CD14-positive monocyte (primary cell): ENCODE measurements around the gene TTLL8. TPM values are rescaled to one million over a fixed set of nuclear protein-coding genes. Genes with fewer than 3 reads are reported as not detected.

Experiments
- DNase-seq, 3 donors: peaks; one replicate each; pipeline ENCODE4 v3.0.0-alpha.2; 2011 to 2022
- H2AFZ ChIP-seq: 2 replicates; pipeline ENCODE4 v1.6.0; 2012; ENCODE audit warnings: mild to moderate bottlenecking, low read depth, low read length, inconsistent platforms; ENCODE audit not compliant: insufficient read depth, poor library complexity, severe bottlenecking
- H3K27ac ChIP-seq, 2 donors: 1 replicate in 1 of 2; 2 replicates in 1 of 2; pipeline ENCODE4 v1.5.1; 2012 to 2013; ENCODE audit warnings: low read length in 2 of 2, control low read depth in 1 of 2, inconsistent platforms in 1 of 2, low read depth in 1 of 2, mild to moderate bottlenecking in 1 of 2
- H3K27me3 ChIP-seq, 2 donors: one replicate each; pipeline versions ENCODE4 v1.6.0 to v1.6.1; 2011 to 2013; ENCODE audit warnings: low read length in 2 of 2; ENCODE audit not compliant: control insufficient read depth in 2 of 2, insufficient read depth in 2 of 2
- H3K36me3 ChIP-seq, 2 donors: replicated peaks in 1 of 2; 1 replicate in 1 of 2; 2 replicates in 1 of 2; pipeline versions ENCODE4 v1.5.1 to v1.6.1; 2012 to 2013; ENCODE audit warnings: low read length in 2 of 2, control low read depth in 1 of 2, inconsistent platforms in 1 of 2, mild to moderate bottlenecking in 1 of 2; ENCODE audit not compliant: insufficient read depth in 2 of 2, control insufficient read depth in 1 of 2
- H3K4me1 ChIP-seq, 2 donors: 1 replicate in 1 of 2; 2 replicates in 1 of 2; pipeline versions ENCODE4 v1.5.1 to v1.6.1; 2012 to 2013; ENCODE audit warnings: low read length in 2 of 2, control low read depth in 1 of 2, inconsistent platforms in 1 of 2, mild to moderate bottlenecking in 1 of 2, moderate library complexity in 1 of 2; ENCODE audit not compliant: insufficient read depth in 2 of 2, control insufficient read depth in 1 of 2
- H3K4me2 ChIP-seq: replicated peaks from 2 replicates; pipeline ENCODE3; 2012; ENCODE audit warnings: low read length, moderate library complexity, mild to moderate bottlenecking; ENCODE audit not compliant: poor library complexity, severe bottlenecking; ENCODE audit errors: extremely low read depth
- H3K4me3 ChIP-seq, 3 experiments: fragments of 200-600 bp in 1 of 3; sonication (generic) in 1 of 3; replicated peaks in 1 of 3; 1 replicate in 2 of 3; 2 replicates in 1 of 3; pipeline ENCODE4 v1.5.1; 2011 to 2013; ENCODE audit warnings: low read length in 3 of 3, mild to moderate bottlenecking in 3 of 3, control low read depth in 2 of 3, low read depth in 2 of 3, inconsistent platforms in 1 of 3, moderate library complexity in 1 of 3
- H3K79me2 ChIP-seq: 2 replicates; pipeline ENCODE4 v1.6.0; 2012; ENCODE audit warnings: mild to moderate bottlenecking, control low read depth, inconsistent platforms, low read length, moderate library complexity; ENCODE audit not compliant: insufficient read depth
- H3K9ac ChIP-seq: 2 replicates; pipeline ENCODE4 v1.6.0; 2017; ENCODE audit warnings: low read length, mild to moderate bottlenecking; ENCODE audit not compliant: insufficient read depth, poor library complexity, severe bottlenecking
- H3K9me3 ChIP-seq, 2 donors: replicated peaks in 1 of 2; 1 replicate in 1 of 2; 2 replicates in 1 of 2; pipeline versions ENCODE4 v1.5.1 to v1.6.1; 2012 to 2013; ENCODE audit warnings: low read length in 2 of 2, control low read depth in 1 of 2; ENCODE audit not compliant: control insufficient read depth in 1 of 2, insufficient read depth in 1 of 2
- H4K20me1 ChIP-seq: 2 replicates; pipeline ENCODE4 v1.6.0; 2012; ENCODE audit warnings: mild to moderate bottlenecking, low read length, control low read depth, moderate library complexity; ENCODE audit not compliant: insufficient read depth
- H3K27ac Mint-ChIP-seq, 7 donors: one replicate each; pipeline ENCODE4 v1.8.0; 2020; ENCODE audit warnings: mild to moderate bottlenecking in 7 of 7, mixed read lengths in 7 of 7, moderate library complexity in 6 of 7, inconsistent platforms in 2 of 7
- H3K27me3 Mint-ChIP-seq, 3 donors: one replicate each; pipeline ENCODE4 v1.8.0; 2021 to 2022; ENCODE audit warnings: low read depth in 3 of 3, mild to moderate bottlenecking in 3 of 3, mixed read lengths in 3 of 3, moderate library complexity in 3 of 3, inconsistent platforms in 1 of 3
- H3K36me3 Mint-ChIP-seq, 2 donors: one replicate each; pipeline ENCODE4 v1.8.0; 2020; ENCODE audit warnings: mixed read lengths in 2 of 2, inconsistent platforms in 1 of 2, mild to moderate bottlenecking in 1 of 2
- H3K4me1 Mint-ChIP-seq: one replicate; pipeline ENCODE4 v1.8.0; 2020; ENCODE audit warnings: mild to moderate bottlenecking, mixed read lengths
- H3K4me3 Mint-ChIP-seq, 2 donors: one replicate each; pipeline ENCODE4 v1.8.0; 2020; ENCODE audit warnings: mild to moderate bottlenecking in 2 of 2, mixed read lengths in 2 of 2, moderate library complexity in 1 of 2
- H3K9me3 Mint-ChIP-seq, 7 donors: one replicate each; pipeline ENCODE4 v1.8.0; 2020 to 2022; ENCODE audit warnings: mixed read lengths in 7 of 7, mild to moderate bottlenecking in 6 of 7, moderate library complexity in 6 of 7, inconsistent platforms in 2 of 7
- WGBS: methylation state at CpG from one replicate; pipeline ENCODE4 v1.1.5; 2013; ENCODE audit warnings: missing lambda C conversion rate; ENCODE audit not compliant: insufficient coverage; 5-methylcytosine and 5-hydroxymethylcytosine counted together
- intact Hi-C, 2 donors: fragments of 100-400 bp; cut with micrococcal nuclease; formaldehyde crosslinking; loops; one replicate each; pipeline versions ENCODE4 v1.15.0 to v1.15.1; 2023
- polyA plus RNA-seq, 3 donors: library from polyadenylated mRNA; depleted of rRNA in 1 of 3; unstranded in 2 of 3; stranded (reverse) in 1 of 3; fragments of 300-500 nt in 2 of 3; fragments of >200 nt in 1 of 3; fragmentation: Illumina TruSeq in 2 of 3; gene quantifications; 1 replicate in 2 of 3; 2 replicates in 1 of 3; pipeline ENCODE4 v1.2.3, GENCODE V29; 2012 to 2021
- TF ChIP-seq, protein P1 (sequence below): fragments of 200-600 bp; IDR thresholded peaks from one replicate; pipeline ENCODE4 v1.8.0; 2022; ENCODE audit warnings: antibody characterized with exemption, mild to moderate bottlenecking

TTLL8 gene
- polyA plus RNA-seq, 3 donors, result not detected

- H4K20me1 ChIP-seq, result no peaks in the 10 kb centered on the region
- H3K4me1 ChIP-seq, result no peaks in the 10 kb centered on the region
- H3K4me1 Mint-ChIP-seq, result peaks cover 9% of the 10 kb centered on the region
- peaks cover 25 to 32% (median 29%) of the 10 kb centered on the region in 3 donors for H3K27me3 Mint-ChIP-seq
- peak overlapping the region in 2 of 7 donors; percentile 3 to 7 for H3K27ac Mint-ChIP-seq
- no peak overlapping the region for H3K9ac ChIP-seq
- intact Hi-C loops, result no loop called here
- peak overlapping the region in 1 of 2 donors; percentile 3 for H3K4me3 Mint-ChIP-seq
- DNase-seq, result peak; percentile 59 to 76 (median 72)
- TF ChIP-seq, protein P1, sequence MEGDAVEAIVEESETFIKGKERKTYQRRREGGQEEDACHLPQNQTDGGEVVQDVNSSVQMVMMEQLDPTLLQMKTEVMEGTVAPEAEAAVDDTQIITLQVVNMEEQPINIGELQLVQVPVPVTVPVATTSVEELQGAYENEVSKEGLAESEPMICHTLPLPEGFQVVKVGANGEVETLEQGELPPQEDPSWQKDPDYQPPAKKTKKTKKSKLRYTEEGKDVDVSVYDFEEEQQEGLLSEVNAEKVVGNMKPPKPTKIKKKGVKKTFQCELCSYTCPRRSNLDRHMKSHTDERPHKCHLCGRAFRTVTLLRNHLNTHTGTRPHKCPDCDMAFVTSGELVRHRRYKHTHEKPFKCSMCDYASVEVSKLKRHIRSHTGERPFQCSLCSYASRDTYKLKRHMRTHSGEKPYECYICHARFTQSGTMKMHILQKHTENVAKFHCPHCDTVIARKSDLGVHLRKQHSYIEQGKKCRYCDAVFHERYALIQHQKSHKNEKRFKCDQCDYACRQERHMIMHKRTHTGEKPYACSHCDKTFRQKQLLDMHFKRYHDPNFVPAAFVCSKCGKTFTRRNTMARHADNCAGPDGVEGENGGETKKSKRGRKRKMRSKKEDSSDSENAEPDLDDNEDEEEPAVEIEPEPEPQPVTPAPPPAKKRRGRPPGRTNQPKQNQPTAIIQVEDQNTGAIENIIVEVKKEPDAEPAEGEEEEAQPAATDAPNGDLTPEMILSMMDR, result peak; percentile 75
- no peaks in the 10 kb centered on the region for H3K36me3 ChIP-seq
- no peak overlapping the region for H2AFZ ChIP-seq
- peaks cover 4 to 6% of the 10 kb centered on the region in 2 donors for H3K36me3 Mint-ChIP-seq
- H3K9me3 Mint-ChIP-seq, result peaks cover 11 to 37% (median 35%) of the 10 kb centered on the region in 7 donors
- peaks cover 8 to 30% of the 10 kb centered on the region in 2 donors for H3K27me3 ChIP-seq
- H3K4me3 ChIP-seq, result no peak overlapping the region
- peaks cover 5% of the 10 kb centered on the region in 2 donors for H3K9me3 ChIP-seq
- H3K27ac ChIP-seq, result no peak overlapping the region
- no CpG with 5 or more reads among the region's 7 CpGs for WGBS
- no peak overlapping the region for H3K4me2 ChIP-seq
- H3K79me2 ChIP-seq, result no peaks in the 10 kb centered on the region
Measured at GRCh38 chr22:49979587-49980264, 78.4 kb downstream of the TTLL8 start.

DNA sequence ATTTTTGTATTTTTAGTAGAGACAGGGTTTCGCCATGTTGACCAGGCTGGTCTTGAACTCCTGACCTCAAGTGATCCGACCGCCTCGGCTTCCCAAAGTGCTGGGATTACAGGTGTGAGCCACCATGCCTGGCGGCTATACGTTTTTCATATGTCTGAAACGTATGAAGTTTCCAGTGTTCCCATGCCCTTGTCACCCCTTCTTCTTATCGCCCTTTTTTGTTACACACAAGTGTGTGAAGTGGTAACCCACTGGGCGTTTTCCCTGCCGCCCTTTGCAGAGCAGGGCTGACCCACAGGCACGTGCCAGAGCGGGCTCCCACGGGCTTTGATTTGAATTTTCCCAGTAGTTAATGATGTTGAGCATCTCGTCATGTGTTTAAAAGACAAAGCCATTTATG lies 80.5 kb downstream of the TTLL8 start:
- Histone ChIP-seq H3K27ac (no peak overlapping the region), H3K9me3 (peaks cover 4 to 5% of the 10 kb centered on the region in 2 donors), H3K4me1 (no peaks in the 10 kb centered on the region), H4K20me1 (no peaks in the 10 kb centered on the region), H3K4me3 (no peak overlapping the region), H3K9ac (no peak overlapping the region), H3K27me3 (peaks cover 0 to 10% of the 10 kb centered on the region in 2 donors), H3K79me2 (no peaks in the 10 kb centered on the region), H3K36me3 (no peaks in the 10 kb centered on the region), H3K4me2 (no peak overlapping the region), H2AFZ (no peak overlapping the region)
- TF ChIP-seq, protein P1, result no peak
- H3K4me1 Mint-ChIP-seq, result peaks cover 9% of the 10 kb centered on the region
- intact Hi-C loops, result no loop called here
- H3K27ac Mint-ChIP-seq, result no peak overlapping the region
- H3K4me3 Mint-ChIP-seq, result no peak overlapping the region
- H3K27me3 Mint-ChIP-seq, result peaks cover 8 to 18% (median 15%) of the 10 kb centered on the region in 3 donors
- no peak for DNase-seq
- H3K9me3 Mint-ChIP-seq, result peaks cover 11 to 25% (median 23%) of the 10 kb centered on the region in 7 donors
- 95% methylated on average over 8 of the region's 14 CpGs for WGBS
- peaks cover 0 to 6% of the 10 kb centered on the region in 2 donors for H3K36me3 Mint-ChIP-seq
